ENCODE data around the gene DCLK1. TPM values are rescaled to one million over a fixed set of nuclear protein-coding genes. Genes with fewer than 3 reads are reported as not detected.

DCLK1 gene
- total and polyA plus RNA-seq, 10 of the 15 experiments (the other 5 are each of a cell fraction or from before 2014, with no cell fraction given) = not detected

- TF ChIP-seq SUZ12 (IDR thresholded peaks at IDR 0.05; ENCODE audit: unreplicated experiment) = no peak
- no peak for TF ChIP-seq HDAC6 (IDR thresholded peaks at IDR 0.05; ENCODE audit: unreplicated experiment)
Measured at GRCh38 chr13:35856084-35856483, 275.1 kb downstream of the DCLK1 start (continued).

- Histone ChIP-seq H3K27ac (ENCODE audit: control insufficient read depth, insufficient read depth) (no peak overlapping the region), H3K4me3 (no peak overlapping the region), H3K9me3 (replicated peaks; ENCODE audit: control insufficient read depth, insufficient read depth, low read length) (no peaks in the 10 kb centered on the region), H3K9ac (ENCODE audit: control insufficient read depth, insufficient read depth, low read length) (no peak overlapping the region), H3K79me2 (ENCODE audit: control insufficient read depth, insufficient read depth, low read length) (no peaks in the 10 kb centered on the region), H3K4me1 (ENCODE audit: control insufficient read depth, insufficient read depth, low read length) (no peaks in the 10 kb centered on the region), H3K4me2 (ENCODE audit: control insufficient read depth, insufficient read depth) (no peak overlapping the region), H2AFZ (ENCODE audit: control insufficient read depth, low read depth, low read length) (no peak overlapping the region), H3K27me3 (replicated peaks in 1 of 2; ENCODE audit: control insufficient read depth in 2 of 2, insufficient read depth in 2 of 2, low read length in 1 of 2) (no peaks in the 10 kb centered on the region), H3K36me3 (ENCODE audit: control insufficient read depth in 2 of 2, insufficient read depth in 2 of 2, low read length in 1 of 2) (no peaks in the 10 kb centered on the region), H4K20me1 (ENCODE audit: control insufficient read depth, insufficient read depth) (no peaks in the 10 kb centered on the region)
- in situ Hi-C loops (cut with MboI) (no loop called here), intact Hi-C loops (cut with micrococcal nuclease; ENCODE audit: unreplicated experiment) (no loop called here)
- no peak for ATAC-seq
- RAD21 ChIA-PET (ENCODE audit: unreplicated experiment) = no interaction called here
- FAIRE-seq = no peak
- POLR2A ChIA-PET = no interaction called here
- no TSS peak for BruUV-seq (replicated peaks)
- 7% methylated on average over 12 of the region's 12 CpGs for WGBS (ENCODE audit: insufficient coverage, insufficient replicate concordance, low lambda C conversion rate, missing lambda C conversion rate)
- no peak for DNase-seq (ENCODE audit: low read depth, low spot score)
- TF ChIP-seq HCFC1 (IDR thresholded peaks at IDR 0.05; ENCODE audit: low read length) (no peak), TAF1 (IDR thresholded peaks at IDR 0.05; ENCODE audit: borderline replicate concordance, low read depth, low read length) (no peak), WRNIP1 (IDR thresholded peaks at IDR 0.05; ENCODE audit: borderline replicate concordance, low read depth, low read length) (no peak), ZSCAN29 (IDR thresholded peaks at IDR 0.05) (no peak), CBX3 (IDR thresholded peaks at IDR 0.05; ENCODE audit: borderline replicate concordance, low read depth) (no peak), REST (IDR thresholded peaks at IDR 0.05; ENCODE audit: low read depth, low read length) (no peak), BCL11A (IDR thresholded peaks at IDR 0.05; ENCODE audit: low read depth, low read length) (no peak), ZBTB4 (CRISPR knock-in tag; IDR thresholded peaks at IDR 0.05) (no peak)
- CTCF ChIA-PET = no interaction called here
- SMC1A ChIA-PET (ENCODE audit: uncharacterized antibody, unreplicated experiment) = no interaction called here
Measured at GRCh38 chr13:35855531-35856019, 275.6 kb downstream of the DCLK1 start.
